SK-N-DZ (cell line): ENCODE results near the gene ZNF862. TPM values are rescaled to one million over a fixed set of nuclear protein-coding genes. Genes with fewer than 3 reads are reported as not detected.
A peak's percentile ranks its signal among the peaks of the same experiment; 100 is the strongest.

ENCODE experiments used
- DNase-seq: peaks from one replicate; pipeline ENCODE4 v3.0.0-alpha.2; 2015; ENCODE audit warnings: low spot score
- polyA plus RNA-seq, 2 experiments: library from polyadenylated mRNA; depleted of rRNA; stranded (reverse); fragments of >200 nt; gene quantifications; 2 replicates each; pipeline ENCODE4 v1.2.3, GENCODE V29; 2014

ZNF862 gene
- 2.1 and 6.1 TPM in 2 replicates for polyA plus RNA-seq (2014; cell fraction: cytosol; rRNA removed)
- 4.3 and 10.7 TPM in 2 replicates for polyA plus RNA-seq (2014; cell fraction: nucleus; rRNA removed)

DNA sequence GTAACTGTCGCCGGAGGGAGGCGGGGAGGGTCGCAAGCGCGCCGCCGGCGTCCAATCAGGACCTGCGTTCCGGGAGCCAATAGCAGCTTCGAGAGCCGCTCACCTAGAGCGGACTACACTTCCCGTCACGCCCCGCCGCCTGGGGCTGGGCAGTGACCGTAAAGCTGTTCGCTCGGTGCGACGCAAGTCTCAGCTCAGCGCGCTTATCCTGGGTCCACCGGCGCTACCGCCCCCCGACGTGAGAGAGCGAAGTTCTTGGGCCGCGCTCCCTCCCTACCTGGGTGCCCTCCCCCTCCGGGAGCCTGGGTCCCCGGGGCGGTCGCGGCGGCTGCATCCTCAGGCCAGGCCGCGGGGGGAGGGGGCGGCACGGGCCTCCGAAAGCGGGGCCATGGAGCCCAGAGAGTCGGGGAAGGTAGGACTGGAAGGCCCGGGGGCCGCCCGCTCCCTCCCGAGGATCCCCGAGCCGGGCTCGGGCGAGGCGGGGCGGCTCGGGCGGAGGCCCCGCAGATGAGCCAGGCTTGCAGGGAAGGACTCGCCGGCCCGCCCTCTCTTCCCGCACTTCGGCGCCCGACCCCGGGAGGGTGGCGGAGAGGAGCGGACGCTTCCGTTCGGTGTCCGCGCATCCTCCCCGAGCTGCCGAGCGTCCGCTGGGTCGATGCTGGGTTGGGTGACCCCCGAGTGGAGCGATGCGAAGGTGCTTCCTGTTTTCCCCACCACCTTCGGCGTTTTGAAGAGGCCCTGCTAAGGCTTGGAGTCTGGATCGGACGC, at the start of gene ZNF862:
ZNF862 (plus strand) TSS at position 152 of the 768 bp plus-strand sequence; CDS start at position 389, 237 bp downstream.
- peak; percentile 97 for DNase-seq

DNA sequence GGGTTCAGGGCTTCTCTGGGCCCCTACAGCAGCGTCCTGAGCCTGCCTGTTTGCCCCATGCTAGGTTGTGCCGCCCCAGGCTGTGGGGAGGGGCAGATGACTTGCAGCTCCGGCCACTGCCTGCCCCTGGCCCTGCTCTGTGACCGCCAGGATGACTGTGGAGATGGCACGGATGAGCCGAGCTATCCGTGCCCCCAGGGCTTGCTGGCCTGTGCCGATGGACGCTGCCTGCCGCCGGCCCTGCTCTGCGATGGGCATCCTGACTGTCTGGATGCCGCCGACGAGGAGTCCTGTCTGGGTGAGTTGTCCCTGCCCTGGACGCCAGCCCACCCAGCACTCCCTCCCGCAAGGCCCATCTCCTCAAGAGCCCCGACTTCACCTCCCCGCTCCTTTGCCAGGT, 49.1 kb upstream of the ZNF862 start:
- DNase-seq = no peak

DNA sequence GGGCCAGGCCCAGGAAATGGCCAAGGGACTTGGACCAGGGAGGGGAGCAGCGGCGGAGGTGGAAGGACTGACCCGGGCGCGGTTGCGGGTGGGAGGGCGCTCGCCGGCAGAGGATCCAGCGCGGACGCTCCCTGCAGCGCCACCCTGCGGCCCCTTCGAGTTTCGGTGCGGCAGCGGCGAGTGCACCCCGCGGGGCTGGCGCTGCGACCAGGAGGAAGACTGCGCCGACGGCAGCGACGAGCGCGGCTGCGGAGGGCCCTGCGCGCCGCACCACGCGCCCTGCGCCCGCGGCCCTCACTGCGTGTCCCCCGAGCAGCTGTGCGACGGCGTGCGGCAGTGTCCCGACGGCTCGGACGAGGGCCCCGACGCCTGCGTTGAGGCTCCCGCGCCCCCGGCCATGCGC, 48.0 kb upstream of the ZNF862 start:
- DNase-seq = no peak

DNA sequence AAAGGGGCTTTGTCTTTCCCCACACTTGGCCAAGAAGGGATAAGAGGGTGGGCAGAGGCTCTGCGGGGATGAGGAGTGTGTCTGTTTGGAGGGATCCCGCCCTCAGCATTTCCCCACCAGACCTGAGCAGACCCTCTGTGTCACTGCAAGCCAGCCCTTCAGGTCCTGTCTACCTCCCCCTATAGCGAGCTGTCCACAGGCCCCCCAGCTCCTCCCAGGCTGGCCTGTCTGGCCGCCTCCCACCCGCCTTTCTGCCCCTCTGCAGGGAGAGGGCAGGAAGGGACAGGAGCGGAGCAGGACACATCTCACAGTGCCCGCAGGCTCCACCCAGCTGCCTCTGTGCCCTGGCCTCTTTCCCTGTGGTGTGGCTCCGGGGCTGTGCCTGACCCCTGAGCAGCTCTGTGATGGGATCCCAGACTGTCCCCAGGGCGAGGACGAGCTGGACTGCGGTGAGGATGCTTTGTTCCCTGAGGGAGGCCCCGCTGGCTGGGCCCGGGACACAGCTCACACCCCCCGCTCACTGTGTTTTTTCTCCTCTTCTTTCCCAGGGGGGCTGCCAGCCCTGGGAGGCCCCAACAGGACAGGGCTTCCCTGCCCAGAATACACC, 47.3 kb upstream of the ZNF862 start:
- DNase-seq = no peak

DNA sequence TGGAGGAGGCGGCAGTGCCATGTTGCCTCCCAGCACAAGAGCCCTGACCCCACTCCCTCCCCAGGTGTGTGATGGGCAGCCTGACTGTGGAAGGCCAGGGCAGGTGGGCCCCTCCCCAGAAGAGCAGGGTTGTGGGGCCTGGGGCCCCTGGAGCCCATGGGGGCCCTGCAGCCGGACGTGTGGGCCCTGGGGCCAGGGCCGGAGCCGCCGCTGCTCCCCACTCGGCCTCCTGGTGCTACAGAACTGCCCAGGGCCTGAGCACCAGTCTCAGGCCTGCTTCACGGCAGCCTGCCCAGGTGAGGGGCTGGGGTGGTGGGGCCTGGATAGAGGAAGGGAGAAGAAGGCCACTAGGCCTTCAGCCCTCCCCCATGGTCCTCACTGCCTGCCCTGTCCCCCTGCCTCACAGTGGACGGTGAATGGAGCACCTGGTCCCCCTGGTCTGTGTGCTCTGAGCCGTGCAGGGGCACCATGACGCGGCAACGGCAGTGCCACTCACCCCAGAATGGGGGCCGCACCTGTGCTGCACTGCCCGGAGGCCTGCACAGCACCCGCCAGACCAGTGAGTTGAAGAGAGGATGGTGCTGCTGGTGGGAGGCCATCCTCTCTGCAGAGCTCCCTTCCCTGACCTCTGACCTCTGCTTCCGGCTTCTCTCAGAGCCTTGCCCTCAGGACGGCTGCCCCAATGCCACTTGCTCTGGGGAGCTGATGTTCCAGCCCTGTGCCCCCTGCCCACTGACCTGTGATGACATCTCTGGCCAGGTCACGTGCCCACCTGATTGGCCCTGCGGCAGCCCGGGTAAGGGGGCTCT, 46.6 kb upstream of the ZNF862 start:
- no peak for DNase-seq

DNA sequence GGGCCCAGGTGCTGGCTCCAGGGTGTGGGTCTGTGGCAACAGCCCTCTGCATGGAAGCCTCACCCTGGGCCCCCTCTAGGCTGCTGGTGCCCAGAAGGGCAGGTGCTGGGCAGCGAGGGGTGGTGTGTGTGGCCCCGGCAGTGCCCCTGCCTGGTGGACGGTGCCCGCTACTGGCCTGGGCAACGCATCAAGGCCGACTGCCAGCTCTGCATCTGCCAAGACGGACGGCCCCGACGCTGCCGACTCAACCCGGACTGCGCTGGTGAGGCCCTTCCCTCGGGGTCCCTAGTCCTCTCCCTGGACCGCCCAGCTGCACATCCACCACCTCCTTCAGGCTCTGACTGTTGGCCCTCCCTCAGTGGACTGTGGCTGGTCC, 46.0 kb upstream of the ZNF862 start:
- DNase-seq = no peak

DNA sequence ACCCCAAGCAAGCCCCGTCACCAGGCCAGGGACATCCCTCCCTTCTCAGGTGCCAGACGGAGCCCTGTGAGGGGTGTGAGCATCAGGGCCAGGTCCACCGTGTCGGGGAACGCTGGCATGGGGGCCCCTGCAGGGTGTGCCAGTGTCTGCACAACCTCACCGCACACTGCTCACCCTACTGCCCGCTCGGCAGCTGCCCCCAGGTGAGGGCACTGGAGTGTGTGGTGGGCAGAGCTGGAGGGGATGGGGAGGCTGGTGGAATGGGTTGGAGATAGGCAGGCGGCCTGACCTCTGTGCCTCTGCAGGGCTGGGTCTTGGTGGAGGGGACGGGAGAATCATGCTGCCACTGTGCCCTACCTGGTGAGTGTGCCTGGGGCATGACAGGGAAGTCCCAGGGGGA, 44.9 kb upstream of the ZNF862 start:
- no peak for DNase-seq

DNA sequence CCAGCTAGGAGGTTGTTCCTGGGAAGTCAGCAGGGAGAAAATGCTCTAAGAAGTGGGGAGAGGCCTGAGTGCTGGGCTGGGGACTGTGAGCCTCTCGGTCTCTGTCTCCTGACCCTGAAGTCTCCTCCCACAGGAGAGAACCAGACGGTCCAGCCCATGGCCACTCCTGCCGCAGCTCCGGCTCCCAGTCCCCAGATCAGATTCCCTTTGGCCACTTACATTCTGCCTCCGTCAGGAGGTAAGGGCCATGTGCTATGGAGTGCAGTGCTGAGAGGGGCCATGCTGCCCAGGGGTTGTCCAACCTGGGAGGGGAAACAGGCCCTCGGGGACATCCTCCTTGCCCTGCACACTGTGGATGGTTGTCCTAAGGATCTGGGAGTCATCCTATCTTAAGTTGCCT, 43.5 kb upstream of the ZNF862 start:
- DNase-seq = peak; percentile 24

DNA sequence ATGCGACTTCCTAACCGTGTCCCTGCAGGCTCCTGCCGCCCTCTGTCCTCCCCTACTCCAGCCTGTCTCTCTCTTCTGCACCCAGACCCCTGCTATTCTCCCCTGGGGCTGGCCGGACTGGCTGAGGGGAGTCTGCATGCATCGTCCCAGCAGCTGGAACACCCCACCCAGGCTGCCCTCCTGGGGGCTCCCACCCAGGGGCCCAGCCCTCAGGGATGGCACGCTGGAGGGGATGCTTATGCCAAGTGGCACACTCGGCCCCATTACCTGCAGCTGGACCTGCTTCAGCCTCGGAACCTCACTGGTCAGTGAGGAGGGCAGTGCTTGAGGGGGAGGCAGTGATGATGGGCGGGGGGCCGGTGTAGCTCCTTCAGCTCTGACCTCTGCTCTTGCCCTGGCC, 43.0 kb upstream of the ZNF862 start:
- DNase-seq = no peak

DNA sequence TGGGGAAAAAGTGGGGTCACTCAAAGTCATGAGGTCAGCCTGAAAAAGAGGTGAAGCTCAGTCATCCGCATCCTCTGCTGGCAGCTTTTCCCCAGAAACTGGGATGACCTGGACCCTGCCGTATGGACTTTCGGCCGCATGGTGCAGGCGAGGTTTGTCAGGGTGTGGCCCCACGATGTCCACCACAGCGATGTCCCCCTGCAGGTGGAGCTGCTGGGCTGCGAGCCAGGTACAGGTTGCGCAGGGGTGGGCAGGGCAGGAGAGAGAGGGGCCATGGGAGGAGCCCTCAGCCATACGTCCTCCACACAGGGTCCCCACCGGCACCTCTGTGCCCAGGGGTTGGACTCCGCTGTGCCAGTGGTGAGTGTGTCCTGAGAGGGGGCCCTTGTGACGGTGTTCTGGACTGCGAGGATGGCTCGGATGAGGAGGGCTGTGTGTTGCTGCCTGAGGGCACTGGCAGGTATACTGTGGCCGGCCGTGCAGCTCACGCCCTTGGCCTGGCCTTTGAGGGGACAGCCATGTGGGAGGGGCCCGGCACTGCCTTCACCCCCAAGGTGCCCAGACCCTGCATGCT, 41.8 kb upstream of the ZNF862 start:
- no peak for DNase-seq

DNA sequence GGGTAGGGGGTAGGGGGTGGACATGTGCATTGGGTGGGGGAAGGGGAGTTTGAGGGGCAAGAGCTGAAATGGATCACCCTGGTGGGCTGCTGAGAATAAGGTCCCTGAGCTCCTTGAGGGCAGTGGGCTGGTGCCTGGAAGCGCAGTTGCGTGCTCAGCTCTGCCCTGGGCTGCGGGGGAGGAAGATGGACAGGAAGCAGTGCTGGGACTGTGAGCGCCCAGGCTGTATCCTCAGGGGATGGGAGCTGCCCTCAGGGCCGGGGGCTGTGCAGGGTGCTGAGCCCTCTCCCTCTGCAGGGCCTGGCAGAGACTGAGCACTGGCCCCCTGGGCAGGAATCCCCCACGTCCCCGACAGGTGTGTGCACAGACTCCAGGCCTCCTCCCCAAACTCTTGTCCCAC, 40.4 kb upstream of the ZNF862 start:
- DNase-seq = no peak

DNA sequence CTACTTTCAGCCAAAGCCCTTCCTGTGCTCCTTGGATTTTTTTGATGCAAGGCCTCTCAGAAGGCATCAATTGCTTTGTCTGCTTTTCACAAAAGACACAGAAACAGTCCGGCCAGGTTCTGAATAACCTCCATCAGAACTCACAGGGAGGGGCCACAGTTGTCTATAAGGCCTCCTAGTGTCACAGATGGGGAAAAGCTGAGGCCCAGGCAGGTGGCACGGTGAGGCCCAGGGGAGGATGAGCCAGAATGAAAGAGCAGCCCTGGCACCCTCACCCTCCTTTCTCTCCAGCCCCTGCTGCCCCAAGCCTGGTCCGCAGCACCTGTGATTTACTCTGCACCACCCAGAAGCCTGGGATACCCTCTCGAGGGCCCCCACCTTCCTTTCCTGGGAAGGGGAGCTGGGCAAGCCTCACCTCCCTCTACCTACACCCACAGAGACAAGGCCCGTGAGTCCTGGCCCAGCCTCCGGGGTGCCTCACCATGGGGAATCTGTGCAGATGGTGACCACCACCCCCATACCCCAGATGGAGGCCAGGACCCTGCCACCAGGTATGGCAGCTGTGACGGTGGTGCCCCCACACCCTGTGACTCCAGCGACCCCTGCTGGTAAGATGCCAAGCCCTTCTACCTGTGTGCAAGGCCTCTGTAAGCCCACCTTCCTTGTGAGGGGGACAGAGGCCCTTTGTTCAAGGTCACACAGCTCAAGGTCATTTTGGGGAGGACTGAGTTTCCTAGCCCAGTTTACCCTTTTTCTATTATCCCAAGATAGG, 38.6 kb upstream of the ZNF862 start:
- no peak for DNase-seq

DNA sequence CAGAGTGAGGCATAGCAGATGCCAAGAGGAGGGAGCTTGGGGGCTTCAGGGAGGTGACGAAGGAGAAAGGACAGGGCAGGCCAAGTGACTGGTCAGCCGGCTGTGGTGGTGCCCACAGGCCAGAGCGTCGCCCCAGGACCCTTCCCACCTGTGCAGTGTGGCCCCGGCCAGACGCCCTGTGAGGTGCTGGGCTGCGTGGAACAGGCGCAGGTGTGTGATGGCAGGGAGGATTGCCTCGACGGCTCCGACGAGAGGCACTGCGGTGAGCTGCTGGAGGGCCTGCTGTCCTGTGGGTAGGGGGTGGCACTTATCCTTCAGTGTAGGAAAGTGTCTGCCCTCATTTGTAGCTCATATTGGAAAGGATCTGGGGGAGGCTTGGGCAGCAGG, 38.0 kb upstream of the ZNF862 start:
- no peak for DNase-seq

DNA sequence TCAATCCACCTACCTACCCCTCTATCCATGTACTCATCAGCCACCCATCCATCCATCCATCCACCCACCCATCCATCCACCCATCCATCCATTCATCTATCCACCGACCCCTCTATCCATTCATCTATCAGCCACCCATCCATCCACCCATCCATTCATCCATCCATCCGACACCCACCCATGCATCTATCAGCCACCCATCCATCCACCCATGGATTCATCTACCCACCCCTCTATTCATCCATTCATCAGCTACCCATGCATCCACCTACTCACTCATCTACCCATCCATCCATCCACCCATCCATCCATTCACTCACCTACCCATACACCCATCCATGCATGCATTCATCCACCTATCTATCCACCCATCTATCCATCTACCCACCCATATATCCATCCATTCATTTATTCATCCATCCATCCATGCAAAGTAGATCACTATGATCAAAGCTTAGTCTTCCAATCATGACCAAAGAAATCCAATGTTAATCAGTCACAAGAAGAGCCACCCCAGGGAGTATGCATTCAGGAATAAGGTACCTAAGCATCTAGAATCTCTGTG, 37.1 kb upstream of the ZNF862 start:
- DNase-seq = no peak

DNA sequence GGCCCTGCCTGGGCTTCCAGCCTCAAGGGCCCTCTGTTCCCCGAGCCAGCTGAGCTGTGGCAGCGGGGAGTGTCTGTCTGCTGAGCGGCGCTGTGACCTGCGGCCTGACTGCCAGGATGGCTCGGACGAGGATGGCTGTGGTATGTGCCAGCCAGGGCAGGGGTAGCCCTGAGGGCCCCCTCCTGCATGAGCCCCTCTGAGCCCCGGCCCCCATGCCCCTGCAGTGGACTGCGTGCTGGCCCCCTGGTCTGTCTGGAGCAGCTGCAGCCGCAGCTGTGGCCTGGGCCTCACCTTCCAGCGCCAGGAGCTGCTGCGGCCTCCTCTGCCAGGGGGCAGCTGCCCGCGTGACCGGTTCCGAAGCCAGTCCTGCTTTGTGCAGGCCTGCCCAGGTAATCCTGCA, 36.4 kb upstream of the ZNF862 start:
- no peak for DNase-seq

DNA sequence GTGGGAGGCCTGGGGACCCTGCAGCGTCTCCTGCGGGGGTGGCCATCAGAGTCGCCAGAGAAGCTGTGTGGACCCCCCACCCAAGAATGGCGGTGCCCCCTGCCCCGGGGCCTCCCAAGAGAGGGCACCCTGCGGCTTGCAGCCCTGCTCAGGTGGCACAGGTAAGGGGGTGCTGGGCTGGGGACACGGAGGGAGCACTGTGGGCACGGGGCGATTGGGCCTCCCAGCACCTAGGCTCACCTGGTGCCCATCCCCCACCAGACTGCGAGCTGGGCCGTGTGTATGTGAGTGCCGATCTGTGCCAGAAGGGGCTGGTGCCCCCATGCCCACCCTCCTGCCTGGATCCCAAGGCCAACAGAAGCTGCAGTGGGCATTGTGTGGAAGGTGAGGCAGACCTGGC, 35.2 kb upstream of the ZNF862 start:
- no peak for DNase-seq

DNA sequence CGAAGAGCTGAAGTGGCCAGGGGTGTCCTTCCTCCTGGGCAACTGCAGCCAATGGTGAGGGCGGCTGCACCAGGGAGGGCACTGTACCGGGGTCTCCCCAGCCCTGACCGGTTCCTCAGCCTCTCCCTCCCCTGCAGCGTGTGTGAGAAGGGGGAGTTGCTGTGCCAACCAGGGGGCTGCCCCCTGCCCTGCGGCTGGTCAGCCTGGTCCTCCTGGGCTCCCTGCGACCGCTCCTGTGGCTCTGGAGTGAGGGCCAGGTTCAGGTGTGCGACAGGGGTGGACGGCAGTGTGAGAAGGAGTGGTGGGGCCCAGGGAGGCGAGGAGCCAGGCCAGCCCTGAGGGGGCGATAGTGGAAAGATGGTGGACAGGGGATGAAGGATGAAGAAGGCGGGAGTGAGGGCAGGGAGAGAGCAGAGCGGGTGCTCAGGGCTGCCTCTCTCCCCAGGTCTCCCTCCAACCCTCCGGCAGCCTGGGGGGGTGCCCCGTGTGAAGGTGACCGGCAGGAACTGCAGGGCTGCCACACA, 34.6 kb upstream of the ZNF862 start:
- DNase-seq = no peak

DNA sequence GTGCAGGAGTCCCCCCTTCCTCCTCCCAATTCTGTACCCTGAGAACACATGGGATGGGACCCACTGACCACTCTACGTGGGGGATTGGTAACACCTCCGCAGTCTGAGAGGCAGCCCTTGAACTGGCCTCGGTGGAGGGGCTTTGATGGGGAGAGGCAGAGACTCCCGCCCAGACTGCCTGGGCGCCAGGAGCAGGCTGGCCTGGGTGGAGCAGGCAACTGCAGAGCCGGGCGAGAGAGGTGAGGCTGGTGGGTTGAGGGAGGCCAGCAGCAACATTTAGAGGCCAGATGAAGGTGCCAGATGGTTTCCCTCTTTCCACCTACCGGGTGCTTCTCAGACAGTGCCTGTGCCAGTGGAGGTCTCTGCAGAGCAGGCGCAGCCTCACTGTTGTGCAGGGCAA, 34.1 kb upstream of the ZNF862 start:
- no peak for DNase-seq

DNA sequence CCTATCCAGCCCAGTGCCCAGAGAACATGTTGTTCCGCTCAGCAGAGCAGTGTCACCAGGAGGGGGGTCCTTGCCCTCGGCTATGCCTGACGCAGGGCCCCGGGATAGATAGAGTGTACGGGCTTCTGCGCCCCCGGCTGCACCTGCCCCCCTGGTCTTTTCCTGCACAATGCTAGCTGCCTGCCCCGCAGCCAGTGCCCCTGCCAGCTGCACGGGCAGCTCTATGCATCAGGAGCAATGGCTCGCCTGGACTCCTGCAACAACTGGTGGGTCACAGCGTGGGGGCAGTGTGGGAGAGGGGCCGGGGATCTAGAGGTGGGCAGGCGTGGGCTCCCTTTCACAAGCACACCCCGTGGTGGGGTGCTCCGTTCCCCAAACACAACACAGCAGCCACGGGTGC, 31.4 kb upstream of the ZNF862 start:
- no peak for DNase-seq

DNA sequence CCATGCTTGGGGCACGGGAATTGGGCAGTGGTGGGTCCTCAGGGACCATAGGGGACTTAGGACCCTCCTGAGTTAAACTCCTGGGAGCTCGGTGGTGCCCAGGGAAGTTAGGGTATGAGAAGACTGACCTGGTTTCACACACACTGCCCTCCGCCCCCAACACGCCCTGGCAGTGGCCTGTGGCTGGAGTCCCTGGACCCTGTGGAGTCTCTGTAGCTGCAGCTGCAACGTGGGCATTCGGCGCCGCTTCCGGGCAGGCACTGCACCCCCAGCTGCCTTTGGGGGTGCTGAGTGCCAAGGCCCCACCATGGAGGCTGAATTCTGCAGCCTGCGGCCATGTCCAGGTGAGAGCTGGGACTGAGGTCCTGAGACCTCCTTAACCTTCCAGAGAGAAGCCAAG, 29.9 kb upstream of the ZNF862 start:
- DNase-seq = no peak

DNA sequence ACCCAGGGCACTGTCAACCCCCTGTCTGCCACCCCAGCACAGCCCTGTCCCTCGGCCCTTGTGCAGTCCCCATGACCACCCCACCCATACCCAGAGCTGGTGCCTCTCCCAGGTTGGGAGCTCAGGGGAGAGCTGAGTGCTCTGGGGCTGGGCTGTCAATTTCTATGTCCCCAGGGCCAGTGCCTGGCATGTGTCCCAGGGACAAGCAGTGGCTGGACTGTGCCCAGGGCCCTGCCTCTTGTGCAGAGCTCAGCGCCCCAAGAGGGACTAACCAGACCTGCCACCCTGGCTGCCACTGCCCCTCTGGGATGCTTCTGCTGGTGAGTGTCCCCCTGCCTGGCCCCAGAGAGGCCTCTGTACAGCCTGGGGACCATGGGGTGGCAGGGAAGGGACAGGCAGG, 29.0 kb upstream of the ZNF862 start:
- no peak for DNase-seq
